ENCODE data around the gene VRK1.
"Not testable (repeated sequence)": the region's sequence is repeated elsewhere in the genome, so short reads cannot be mapped to it uniquely, and the experiment has no call there.

The VRK1 gene, protein sequence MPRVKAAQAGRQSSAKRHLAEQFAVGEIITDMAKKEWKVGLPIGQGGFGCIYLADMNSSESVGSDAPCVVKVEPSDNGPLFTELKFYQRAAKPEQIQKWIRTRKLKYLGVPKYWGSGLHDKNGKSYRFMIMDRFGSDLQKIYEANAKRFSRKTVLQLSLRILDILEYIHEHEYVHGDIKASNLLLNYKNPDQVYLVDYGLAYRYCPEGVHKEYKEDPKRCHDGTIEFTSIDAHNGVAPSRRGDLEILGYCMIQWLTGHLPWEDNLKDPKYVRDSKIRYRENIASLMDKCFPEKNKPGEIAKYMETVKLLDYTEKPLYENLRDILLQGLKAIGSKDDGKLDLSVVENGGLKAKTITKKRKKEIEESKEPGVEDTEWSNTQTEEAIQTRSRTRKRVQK

DNA sequence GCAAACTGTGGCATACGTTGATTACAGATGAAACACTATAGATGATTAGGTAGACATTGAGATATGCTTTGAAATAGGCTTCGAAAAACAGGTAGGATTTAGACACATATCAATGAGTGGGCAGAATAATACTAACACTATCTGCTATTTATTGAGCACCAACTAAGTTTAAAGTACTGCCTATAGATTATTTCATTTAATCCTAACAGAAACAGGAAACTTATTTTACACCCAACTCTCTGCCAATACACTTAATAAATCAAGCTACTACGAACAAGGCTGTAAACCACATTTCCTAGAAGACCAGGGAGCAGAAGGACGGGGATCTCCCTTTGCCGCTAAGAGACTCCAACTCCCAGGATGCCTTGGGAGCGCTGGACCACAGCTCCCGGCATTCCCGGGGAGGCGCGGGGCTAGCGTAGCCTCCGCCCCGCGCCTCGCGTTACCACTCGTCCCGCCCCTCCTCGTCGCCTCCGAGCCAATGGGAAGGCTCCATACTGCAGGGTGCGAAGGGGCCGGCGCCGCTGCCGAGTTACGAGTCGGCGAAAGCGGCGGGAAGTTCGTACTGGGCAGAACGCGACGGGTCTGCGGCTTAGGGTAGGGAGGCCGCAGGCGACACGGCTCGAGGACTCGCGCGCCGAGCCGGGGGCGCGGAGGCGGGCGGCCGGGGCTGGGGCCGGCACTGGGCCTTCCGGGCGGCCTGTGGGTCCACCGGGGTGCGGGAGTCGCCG lies at the start of gene VRK1:
TSS of gene VRK1 (plus strand) at position 532 of the 731 bp plus-strand sequence. CDS start 36,090 bp downstream, outside the sequence.
- peak; percentile 93 to 100 (median 98) for DNase-seq
- intact Hi-C loops (cut with DNase I), result no loop called here

DNA sequence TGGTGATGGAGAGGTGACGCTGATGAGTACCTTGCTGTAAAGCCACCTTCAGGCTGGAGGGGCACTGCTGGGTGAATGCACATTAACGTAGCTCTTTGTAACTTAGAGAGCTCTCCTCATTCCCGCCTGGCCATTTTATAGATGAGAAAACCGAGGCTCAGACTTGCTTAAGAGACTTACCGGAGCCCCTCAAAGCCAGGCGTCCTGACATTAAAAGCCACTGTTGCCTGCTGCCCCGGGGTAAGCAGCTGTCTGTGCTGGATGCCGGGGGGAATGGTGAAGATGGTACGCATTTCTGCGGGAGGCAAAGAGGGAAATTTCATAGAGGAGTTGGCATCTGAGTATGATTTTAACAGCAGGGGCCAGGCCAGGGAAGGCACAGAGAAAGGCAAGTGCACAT lies 49.6 kb upstream of the VRK1 start:
- DNase-seq, result peak in 1 of 10 donors; percentile 27
- intact Hi-C loops (cut with DNase I), result no loop called here

DNA sequence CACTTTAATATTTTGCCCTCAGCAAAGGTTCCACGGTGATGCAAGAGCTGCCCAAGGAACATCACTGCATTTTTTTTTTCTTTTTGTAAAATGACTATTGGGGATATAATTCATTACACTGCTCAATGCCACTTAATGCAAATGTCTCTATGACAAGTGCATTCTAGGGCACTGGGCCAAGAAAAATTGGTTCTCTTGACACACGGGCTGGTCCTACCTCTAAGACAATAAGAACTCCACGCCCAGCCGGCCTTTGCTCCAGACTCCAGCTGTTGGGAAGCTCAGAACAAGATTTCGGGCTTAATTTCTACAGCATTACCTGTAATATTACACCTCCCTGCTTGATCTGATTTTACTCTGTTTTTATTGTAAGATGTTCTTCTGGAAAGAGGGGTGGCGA lies 48.8 kb upstream of the VRK1 start:
- intact Hi-C loops (cut with DNase I), result no loop called here
- DNase-seq, result no peak

DNA sequence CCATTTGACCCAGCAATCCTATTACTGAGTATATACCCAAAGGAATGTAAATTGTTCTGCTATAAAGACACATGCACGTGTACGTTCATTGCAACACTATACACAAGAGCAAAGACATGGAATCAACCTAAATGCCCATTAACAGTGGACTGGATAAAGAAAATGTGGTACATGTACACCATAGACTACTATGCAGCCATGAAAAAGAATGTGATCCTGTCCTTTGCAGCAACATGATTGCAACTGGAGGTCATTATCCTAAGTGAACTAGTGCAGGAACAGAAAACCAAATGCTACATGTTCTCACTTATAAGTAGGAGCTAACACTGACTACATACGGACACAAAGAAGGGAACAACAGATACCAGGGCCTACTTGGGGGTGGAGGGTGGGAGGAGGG lies 45.7 kb upstream of the VRK1 start:
- no peak for DNase-seq
- intact Hi-C loops (cut with DNase I), result no loop called here

DNA sequence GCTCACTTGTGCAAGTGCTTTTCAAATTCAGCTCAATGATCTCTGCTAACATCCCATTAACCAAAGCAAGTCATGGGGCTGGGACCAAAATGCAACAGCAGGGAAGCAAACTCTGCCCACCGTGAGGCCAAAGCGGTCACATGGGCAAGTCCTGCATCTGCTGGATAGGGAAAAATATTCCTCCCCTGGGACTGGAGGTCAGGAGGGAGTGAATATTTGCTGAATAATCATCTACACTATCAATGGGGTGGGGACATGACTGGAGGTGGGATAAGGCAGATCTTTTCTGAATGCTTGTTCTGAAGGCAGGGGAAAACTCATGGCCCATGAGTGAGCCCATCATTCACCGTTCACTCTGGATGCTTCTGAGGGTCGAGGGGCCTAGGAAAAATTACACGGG lies 45.1 kb upstream of the VRK1 start:
- intact Hi-C loops (cut with DNase I), result no loop called here

DNA sequence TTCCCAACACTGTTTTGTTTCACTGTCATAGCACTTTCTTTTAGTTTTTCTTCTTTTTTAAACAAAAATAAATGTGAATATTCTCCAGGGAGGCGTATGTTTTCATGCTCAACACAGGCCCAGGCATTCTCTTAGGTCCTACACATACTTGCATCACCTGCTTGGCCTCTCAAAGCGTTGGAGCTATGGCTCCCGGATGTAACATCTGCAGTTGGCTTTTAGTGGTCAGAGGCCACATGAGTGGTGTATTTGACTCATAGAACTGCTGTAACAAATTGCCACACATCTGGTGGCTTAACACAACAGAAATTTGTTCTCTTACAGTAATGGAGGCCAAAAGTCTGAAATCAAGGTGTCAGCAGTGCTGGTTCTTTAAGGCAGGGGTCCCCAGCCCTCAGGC lies 44.6 kb upstream of the VRK1 start:
- intact Hi-C loops (cut with DNase I), result no loop called here
- no peak for DNase-seq

More for the DNA sequence above, 45.1 kb upstream of the VRK1 start:
- no peak for DNase-seq

DNA sequence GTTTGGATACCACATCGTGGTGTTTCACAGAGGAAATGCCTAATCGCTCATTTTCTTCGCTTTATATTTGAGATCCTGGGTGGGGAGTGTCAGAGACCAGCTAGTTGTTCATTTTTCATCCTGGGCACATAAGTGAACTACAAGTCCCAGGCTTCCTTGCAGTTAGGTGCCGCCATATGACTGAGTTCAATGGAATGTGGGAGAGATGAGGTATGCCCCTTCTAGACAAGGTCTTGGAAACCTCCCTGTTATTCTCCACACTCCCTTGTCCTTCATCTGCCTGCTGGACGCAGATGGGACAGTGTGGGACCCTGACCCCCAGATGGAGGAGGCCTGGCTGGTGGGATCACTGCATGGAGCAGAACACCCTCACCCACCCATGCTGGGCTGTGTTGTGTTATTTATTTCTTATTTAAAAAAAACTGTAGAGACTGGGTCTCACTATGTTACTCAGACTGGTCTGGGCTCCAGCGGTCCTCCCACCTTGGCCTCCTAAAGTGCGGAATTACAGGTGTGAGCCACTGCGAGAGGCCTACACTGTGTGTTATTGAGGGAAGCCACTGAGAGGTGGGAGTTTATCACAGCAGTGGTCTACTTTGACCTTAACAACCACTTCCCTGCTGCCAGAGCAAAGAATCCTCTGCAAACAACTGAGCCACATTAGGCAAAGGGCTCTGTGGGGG lies 42.9 kb upstream of the VRK1 start:
- intact Hi-C loops (cut with DNase I), result no loop called here
- no peak for DNase-seq

DNA sequence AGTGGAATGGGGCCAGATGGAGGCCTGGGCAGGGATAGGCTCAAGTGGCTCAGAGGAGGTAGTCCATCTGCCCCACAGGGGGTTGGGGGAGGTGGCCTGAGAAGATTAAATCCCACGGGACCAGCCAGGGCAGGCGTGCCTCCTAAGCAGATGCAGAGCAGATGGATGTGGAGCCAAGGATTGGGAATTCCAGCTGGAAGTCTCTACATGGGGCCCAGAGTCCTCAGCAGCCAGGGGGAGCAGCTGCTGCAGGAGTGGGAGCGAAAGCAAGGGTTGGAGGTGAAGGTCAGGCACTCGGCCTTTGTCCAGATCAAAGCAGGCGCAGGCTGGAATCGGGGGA lies 42.4 kb upstream of the VRK1 start:
- DNase-seq, result peak in 4 of 10 donors; percentile 11 to 86 (median 34)

DNA sequence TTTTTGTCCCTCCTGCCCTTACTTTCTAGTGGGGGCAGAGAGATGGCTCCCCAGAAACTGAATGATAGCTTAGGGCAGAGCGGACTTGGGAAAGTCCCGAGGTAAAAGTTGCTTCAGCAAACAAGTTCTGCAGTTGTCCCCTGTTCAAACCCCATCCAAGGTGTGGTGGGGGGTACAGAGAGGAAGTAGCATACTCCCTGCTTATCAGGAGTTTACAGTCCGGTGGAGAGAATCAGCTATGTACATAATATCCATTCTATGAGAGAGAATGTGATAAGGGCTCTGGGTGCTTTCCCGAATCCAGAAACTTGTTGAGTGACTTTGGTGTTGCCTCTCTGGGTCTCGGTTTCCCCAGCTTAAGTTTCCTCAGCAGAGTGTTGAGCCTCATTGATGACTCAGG lies 40.4 kb upstream of the VRK1 start:
- DNase-seq, result no peak
- intact Hi-C loops (cut with DNase I), result no loop called here

More for the DNA sequence above, 42.4 kb upstream of the VRK1 start:
- intact Hi-C loops (cut with DNase I), result no loop called here

DNA sequence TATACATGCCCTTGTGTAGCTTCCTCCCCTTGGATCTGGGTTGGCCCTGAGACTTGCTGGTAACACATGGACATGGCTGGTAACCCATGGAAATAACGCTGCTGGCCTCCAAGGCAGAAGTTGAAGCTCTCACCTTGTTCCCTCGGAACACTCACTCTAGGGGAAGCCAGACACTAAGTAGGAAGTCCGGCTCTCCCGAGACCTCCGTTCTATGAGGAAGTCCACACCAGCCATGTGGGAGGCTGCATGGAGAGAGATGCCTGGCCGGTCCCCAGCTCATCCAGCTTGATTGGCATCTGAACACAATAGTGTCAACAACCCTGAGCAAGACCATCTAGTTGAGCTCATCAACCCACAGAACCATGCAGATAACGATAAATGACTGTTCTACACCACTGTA lies 39.7 kb upstream of the VRK1 start:
- DNase-seq, result no peak
- intact Hi-C loops (cut with DNase I), result no loop called here

DNA sequence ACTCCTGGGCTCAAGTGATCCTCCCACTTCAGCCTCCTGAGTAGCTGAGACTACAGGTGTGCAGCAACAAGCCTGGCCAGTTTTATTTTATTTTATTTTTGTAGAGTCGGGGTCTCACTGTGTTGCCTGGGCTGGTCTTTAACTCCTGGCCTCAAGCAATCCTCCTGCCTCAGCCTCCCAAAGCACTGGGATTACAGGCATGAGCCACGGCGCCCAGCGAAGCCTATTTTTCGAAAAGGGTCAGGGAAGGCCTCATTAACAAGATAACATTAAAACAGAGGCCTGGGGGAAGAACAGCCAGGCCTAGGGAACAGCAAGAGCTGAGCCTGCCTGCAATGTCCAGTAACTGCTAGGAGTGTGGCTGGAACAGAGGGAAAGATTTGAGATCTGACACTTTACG lies 36.1 kb upstream of the VRK1 start:
- intact Hi-C loops (cut with DNase I), result no loop called here
- DNase-seq, result no peak

DNA sequence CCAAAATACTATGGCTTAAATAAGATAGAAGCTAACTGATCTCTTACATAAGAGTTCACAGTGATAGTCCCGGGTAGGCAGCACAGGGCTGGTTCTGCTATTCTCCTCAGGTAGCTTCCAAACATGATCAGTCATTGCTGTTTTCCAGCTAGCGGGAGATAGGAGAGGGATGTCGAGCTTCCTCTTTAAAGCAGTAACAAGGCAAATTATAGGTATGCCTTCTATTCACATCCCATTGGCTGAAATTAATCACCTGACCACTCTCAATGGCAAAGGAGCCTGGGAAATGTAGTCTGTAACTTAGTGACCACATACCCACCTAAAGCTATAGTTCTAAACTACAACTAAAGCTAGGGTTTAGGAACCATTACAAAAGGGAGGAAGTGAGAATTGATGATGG lies 34.5 kb upstream of the VRK1 start:
- intact Hi-C loops (cut with DNase I), result no loop called here
- no peak for DNase-seq

DNA sequence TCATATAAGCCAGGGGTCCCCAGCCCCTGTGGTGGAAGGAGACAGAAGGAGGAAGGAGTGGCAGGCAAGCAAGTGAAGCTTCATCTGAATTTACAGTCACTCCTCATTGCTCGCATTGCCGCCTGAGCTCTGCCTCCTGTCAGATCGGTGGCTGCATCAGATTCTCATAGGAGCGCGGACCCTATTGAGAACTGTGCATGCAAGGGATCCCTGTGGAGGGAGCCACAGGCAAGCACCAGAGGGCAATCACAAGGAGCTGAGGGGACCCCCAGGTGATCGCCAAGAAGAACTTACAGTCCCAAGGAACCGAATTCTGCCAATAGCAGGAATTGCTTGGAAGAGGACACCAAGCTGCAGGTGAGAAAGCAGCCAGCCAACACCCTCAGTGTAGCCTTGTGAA lies 33.2 kb upstream of the VRK1 start:
- intact Hi-C loops (cut with DNase I), result no loop called here
- DNase-seq, result no peak

DNA sequence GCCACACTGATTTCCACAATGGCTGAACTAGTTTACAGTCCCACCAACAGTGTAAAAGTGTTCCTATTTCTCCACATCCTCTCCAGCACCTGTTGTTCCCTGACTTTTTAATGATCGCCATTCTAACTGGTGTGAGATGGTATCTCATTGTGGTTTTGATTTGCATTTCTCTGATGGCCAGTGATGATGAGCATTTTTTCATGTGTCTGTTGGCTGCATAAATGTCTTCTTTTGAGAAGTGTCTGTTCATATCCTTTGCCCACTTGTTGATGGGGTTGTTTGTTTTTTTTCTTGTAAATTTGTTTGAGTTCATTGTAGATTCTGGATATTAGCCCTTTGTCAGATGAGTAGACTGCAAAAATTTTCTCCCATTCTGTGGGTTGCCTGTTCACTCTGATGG lies 32.0 kb upstream of the VRK1 start:
- intact Hi-C loops (cut with DNase I); DNase-seq: not testable (repeated sequence)

DNA sequence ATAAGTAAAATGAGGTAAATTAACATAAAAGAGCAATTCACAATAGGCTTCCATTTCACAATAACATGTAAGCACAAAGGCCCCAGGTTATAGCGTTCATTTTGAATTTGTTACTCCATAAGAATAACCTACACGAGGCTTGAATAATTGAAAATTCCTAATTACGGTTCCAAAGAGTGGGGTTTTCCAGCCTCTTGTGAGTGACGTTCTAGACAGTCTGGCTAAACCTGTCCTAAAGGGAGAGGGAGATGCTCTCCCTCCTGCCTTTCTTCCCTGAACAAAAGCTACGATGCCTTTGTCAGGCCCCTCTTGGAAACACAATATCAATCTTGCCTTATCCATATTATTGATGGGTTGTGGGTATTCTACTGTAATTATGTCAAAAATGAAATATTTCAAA lies 24.3 kb upstream of the VRK1 start:
- intact Hi-C loops (cut with DNase I), result no loop called here
- no peak for DNase-seq

DNA sequence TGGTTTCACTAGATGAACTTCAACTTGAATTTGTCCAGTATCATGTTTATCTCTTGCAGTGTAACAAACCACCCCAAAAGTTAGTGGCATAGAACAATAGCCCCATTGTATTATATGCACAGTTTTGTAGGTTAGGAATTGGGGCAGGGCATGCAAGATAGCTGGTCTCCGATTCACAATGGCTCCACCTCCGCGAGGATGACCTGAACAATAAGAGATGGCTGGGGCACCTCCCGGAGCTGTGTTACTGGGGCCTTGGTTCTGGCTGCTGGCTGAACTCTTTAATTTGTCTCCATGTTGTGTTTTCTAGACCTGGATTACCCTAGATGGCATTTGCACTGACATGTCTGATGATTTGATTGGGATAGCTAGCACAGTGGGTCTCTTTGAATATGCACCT lies 20.4 kb upstream of the VRK1 start:
- no peak for DNase-seq
- intact Hi-C loops (cut with DNase I), result no loop called here

DNA sequence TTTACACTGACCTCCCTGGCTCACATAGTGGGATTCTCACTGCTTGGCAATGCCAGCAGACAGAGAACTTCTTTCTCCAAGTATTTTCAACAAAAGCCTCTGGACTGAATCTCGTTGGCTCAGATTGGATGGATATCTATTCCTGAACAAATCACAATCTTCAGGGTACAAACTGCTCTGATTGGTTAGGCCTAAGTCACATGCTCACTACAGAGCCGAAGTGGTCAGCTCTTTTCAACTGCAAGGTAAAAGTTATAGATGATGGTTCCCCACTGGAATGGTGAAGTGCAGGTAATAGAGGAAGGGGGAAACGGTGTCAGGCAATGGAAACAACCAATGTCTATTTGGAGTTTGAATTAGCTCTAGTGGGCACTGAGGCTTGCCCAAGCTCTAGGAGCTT lies 16.7 kb upstream of the VRK1 start:
- intact Hi-C loops (cut with DNase I), result no loop called here
- no peak for DNase-seq

DNA sequence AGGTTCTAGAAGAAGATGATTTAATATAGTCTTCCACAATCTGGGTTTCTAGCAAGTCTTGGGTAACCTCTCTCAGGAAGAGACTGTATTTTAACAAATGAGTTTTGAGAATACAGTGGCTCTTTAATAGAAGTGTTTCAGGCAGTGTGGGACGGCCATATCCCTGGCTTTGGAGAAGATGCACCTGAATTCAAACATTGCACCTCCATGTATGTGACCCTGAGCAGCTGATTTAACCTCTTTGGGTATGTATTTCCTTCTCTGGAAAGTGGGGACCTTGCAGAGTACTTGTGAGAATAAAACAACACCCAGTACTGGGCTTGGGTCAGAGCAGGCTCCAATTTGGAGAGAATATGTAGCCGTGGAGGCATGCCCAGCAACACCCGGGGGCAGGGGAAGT lies 15.8 kb upstream of the VRK1 start:
- intact Hi-C loops (cut with DNase I), result no loop called here
- no peak for DNase-seq

DNA sequence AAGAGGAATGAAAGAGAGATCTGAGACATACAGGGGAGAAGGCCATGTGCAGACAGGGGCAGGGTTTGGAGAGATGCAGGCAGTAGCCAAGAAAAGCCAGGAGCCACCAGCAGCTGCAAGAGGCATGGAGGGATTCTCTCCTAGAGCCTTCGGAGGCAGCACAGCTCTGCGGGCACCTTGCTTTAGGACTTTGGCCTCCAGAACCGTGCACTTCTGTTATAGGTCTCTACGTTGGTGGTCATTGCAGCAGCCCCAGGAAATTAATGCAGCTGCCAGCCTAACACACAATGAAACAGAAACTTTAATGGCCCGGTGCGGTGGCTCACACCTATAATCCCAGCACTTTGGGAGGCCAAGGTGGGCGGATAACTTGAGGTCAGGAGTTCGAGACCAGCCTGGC lies 14.7 kb upstream of the VRK1 start:
- intact Hi-C loops (cut with DNase I), result no loop called here
- DNase-seq, result no peak

DNA sequence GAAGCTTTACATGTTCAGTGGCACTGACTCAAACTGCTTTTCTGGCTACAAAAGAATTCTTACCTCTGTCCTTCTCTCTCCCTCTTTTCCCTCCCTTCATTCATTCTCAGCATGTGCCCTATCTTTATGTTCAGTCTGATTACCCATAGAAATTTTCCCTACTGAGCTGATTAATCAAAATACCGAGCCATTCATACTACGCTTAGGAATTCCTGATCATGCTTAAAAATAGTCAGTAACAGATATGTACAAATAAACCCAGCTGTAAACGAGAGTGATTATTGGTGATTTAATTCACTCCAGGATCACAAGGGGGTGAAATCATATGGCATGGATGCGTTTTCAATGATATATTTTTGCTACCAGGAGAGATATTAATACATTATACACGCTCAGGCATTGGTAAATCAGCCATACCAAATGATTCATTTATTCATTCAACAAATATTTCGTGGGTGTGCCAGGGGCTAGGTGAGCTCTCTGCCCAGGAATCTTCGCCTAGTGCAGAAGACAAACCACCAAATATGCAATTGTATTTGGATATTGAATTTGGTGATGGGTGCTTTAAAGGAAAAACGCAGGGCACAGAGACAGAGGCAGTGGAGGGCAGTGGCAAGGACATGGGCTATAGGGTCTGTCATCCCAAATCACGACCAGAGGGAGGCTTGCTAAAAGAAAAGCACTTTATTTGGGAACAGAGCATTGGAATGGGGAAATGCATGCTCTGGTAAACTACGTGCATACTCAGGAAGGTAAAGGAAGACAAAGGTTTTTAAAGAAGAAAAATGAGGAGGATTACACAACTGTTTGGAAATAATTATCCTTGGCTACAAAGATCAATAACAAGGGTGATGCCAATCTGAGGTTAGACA lies 13.9 kb upstream of the VRK1 start:
- DNase-seq, result no peak
- intact Hi-C loops (cut with DNase I), result no loop called here

DNA sequence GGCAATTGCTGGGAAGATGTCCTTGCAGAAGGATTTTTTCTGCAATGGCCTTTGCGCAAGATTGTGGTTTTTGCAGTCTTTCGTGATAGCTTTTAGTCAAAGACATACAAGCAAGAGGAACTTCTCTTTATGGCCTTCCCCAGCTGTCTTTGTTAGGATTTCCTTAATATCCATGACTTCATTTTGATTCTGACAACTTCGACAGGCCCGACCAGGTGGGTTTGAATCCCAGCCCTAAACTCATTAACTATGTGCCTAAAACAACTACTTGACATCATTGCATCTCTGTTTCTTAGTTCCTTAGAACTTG lies 13.3 kb upstream of the VRK1 start:
- DNase-seq, result no peak

More for the DNA sequence above, 13.3 kb upstream of the VRK1 start:
- intact Hi-C loops (cut with DNase I), result no loop called here
